NCI-H2107 treated with DMSO at 0.1 percent for 48 hours (cell line): Measurements from ENCODE around the gene SRC.
"Not testable (repeated sequence)": the region's sequence is repeated elsewhere in the genome, so short reads cannot be mapped to it uniquely, and the experiment has no call there.

Experiments used
- DNase-seq: peaks from one replicate; lab custom pipeline; 2025; ENCODE audit not compliant: unreplicated experiment; lab: John Stamatoyannopoulos, UW

Gene SRC

DNA sequence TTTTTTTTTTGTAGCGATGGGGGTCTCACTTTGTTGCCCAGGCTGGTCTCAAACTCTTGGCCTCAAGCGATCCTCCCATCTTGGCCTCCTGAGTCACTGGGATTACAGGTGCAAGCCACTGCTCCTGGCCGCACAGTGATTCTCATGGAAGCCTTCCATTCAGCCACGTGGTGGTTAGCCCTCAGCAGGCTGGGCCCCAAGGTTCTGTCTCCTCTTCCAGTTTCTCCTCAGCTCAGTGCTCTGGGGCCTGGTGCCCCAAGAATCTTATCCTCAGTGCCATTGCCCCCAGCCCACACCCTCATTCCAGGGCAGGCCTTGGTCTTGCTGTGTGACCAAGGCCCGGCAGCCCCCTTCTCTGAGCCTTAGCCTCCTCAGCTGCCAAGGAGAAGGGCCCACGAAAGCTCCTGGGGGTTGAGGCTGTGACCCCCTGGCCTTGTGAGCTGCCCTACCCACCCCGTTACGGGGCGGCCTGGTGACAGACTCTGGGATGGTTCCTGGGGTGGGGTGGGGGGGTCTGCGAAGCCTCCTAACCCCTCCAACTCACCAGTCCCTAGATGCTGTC, 16.4 kb downstream of the SRC start:
- no peak for DNase-seq

DNA sequence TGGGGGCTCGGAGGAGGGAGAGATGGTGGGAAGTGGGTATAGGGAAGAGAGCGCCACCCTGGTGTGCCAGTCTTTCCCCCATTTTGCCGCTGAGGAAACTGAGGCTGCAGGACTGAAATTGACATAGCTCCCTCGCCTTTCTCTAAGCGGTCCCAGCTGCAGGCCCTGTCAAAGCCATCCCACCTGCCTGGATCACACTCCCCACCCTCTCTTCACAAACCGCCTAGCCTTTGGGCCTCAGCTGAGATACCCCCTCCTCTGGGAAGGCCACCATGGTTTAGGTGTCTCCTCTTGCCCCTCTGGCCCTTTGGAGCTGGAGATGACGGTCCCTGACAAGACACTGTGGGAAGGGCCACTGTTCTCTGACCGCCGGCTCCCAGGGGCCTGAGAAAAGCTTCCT, 16.9 kb downstream of the SRC start:
- no peak for DNase-seq

DNA sequence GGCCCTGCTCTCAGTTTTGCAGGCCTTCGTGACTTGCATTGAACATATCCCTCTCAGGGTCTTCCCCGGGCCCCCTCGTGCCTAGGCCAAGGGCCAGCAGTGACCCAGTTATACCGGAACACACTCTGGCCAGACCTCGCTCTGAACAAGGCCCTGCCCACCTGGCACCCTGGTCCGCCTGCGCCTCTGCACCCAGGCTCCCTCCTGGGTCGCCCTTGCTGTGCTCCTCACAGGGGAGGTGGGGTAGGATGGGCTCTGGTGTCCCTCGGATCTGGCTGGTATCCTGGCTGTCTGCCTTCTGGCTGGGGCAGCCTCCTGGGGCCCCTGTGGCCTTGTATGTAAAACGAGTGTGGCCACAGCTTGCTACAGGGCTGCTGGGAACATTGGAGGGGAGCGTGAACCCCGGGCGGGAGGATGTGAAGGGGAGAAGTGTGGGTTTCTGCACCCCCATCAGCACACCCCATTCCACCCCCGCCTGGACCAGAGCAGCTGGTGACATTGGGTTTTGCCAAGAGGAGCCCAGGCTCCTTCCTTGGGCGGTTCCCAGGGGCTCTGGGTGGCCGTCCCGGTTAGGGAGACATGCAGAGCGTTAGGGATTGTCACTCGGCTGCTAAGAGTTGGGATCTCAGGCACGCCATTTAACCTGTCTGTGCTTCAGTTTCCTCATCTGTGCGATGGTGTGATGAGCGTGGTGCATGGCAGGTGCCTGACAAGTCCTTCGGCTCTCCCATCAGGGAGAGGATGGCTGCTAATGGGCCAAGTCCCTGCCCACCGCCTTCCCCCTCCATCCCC, 17.5 kb downstream of the SRC start:
- DNase-seq: no peak

DNA sequence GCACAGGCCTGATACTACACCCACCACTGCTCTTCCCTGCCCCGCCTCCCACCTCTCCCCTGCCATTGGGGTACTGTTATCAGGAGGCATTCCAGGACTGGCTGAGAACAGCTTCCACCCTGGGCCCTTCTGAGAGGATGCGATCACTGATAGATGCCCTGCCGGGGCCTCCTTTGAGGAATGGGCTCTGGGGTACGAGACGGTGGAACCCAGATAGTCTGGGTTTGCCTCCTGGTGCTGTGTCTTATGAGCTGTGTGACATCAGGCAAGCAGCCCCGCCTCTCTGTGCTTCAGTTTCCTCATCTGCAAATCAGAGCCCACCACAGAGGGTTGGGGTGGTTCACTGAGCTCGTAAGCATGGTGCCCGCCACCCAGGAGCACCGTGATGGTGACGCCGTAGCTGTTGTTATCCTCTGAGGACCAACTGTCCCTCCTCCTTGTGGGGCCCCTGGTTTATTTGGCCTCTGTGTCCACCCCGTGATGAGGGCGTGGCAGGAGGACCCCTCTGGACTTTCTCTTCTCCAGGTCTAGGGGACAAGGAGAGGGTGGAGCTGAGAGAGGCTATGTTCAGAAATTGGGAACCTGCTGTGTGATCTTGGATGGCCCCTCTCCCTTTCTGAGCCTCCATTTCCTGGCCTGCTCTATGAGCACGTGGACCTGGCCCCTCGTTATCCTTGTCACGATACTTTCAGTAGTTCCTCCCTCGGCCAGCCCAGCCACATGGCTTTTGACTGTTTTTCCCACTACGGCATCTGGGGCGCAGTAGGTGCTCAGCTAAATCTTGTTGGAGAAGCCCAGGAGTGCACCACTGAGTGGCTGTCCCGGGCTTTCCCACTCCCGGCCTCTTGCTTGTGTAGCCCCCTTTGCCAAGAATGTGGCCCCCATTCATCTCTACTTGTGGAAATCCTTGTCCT, 18.3 kb downstream of the SRC start:
- no peak for DNase-seq

DNA sequence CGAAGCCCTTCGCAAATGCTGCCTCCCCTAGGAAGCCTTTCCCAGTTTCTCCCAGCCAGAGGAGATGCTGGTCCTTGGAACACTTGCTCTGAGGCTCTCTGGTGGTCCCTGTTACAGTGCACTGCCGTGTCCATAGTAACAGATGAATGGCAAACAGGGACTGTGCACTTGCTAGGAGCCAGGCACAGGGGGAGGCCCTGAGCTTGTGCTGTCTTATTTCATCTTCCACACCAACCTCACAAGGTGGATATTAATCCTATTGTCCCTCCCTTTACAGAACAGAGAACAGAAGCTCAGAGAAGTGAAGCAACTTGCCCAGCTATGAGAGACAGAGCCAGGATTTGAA, 19.0 kb downstream of the SRC start:
- DNase-seq: no peak

DNA sequence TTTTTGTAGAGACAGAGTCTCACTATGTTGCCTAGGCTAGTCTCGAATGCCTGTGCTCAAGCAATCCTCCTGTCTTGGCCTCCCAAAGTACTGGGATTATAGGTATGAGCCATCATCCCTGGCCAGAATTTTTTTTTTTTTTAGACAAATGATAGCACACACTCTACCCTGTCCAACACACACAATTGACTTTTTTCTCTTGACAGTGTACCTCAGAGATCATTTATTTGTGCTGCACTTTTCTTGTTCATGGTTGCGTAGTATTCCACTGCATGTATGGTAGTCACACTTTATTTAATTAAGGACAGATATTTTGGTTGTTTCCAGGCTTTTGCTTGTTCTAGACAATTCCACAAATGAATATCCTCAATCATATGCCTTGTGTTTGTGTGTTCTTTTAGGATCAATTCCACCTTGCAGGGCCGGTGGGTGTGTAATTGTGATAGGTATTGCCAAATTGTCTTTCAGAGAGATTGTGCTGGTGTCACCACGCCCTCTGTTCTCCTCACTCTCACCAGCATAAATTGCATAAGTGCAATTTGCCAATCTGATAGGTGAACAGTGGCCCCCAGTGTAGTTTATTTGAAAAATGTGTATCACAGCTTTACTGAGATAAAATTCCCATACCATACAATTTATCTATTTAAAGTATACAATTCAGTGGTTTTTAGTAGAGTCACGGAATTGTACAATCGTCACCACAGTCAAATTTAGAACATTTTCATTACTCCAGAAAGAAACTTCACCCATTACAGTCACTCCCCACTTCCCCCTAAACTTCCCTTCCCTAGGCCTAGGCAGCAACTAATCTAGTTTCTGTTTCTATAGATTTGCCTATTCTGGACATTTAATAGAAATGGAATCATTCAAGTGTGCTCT, 20.1 kb downstream of the SRC start:
- DNase-seq: no peak

DNA sequence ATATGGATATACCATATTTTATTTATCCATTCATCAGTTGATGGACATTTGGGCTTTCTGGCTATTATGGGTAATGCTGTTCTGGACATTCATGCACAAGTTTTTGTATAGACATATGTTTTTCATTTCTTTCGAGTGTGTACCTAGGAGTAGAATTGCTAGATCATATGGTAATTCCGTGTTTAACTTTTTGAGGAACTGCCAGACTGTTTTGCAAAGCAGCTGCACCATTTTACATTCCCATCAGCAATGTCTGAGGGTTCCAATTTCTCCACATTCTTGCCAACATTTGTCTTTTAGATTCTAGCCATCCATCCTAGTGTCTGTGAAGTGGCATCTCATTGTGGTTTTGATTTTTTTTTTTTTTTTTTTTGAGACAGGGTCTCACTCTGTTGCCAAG, 20.8 kb downstream of the SRC start:
- no peak for DNase-seq

DNA sequence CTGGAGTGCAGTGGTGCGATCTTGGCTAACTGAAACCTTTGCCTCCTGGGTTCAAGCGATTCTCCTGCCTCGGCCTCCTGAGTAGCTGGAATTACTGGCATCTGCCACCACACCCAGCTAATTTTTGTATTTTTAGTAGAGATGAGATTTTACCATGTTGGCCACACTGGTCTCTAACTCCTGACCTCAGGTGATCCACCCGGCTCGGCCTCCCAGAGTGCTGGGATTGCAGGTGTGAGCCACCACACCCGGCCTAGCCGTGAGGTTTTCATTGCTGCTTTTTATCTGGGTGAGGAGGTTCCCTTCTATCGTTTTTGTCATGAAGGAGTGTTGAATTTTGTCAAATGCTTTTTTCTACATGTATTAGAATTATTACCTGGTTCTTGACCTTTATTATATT, 23.9 kb downstream of the SRC start:
- DNase-seq: no peak

DNA sequence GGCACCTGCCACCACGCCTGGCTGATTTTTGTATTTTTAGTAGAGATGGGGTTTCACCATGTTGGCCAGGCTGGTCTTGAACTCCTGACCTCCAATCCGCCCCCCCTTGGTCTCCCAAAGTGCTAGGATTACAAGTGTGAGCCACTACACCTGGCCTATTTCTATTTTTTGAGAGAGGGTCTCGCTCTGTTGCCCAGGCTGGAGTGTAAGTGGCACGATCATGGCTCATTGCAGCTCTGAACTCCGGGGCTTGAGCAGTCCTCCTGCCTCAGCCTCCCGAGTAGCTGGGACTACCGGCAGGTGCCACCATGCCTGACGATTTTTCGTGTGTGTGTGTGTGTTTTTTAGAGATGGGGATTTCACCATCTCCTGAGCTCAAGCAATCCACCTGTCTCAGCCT, 25.9 kb downstream of the SRC start:
- DNase-seq: not testable (repeated sequence)

DNA sequence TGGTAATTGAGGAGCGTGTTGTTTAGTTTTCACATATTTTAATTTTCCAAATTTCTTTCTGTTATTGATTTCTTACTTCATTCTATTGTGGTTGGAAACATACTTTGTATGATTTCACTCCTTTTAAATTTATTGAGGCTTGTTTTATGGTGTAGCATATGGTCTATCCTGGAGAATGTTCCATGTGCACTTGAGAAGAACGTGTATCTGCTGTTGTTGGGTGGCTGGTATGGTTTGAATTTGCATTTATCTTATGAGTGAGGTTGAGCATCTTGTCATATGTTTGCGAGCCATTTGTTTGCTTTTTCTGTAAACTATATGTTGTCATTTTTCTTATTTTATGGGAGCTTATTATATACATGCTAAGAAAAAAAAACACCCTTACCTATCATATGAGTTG, 26.5 kb downstream of the SRC start:
- no peak for DNase-seq

DNA sequence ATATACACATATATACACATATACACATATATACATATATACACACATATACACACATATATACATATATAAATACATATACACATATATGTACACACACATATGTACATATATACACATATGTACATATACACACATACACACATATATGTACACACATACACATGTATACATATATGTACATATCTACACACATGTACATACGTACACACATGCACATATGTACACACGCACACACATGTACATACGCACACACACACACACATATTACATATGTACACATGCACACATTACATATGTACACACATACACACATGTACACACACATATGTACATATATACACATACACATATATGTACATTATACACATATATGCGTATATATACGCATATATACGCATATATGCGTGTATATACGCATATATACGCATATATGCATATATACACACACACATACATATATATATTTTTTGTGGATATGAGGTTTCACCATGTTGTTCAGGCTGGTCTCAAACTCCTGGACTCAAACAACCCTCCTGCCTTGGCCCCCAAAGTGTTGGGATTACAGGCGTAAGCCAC, 27.2 kb downstream of the SRC start:
- no peak for DNase-seq

DNA sequence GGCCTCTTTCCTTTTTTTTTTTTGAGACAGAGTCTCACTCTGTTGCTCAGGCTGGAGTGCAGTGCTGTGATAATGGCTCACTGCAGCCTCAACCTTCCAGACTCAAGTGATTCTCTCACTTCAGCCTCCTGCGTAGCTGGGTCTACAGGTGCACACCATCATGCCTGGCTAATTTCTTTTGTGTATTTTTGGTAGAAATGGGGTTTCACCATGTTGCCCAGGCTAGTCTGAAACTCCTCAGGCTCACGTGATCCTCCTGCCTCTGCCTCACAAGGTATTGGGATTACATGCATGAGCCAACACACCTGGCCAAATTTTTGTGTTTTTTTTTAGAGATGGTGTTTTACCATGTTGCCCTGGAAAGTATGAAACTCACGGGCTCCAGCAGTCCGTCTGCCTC, 29.3 kb downstream of the SRC start:
- DNase-seq: no peak

DNA sequence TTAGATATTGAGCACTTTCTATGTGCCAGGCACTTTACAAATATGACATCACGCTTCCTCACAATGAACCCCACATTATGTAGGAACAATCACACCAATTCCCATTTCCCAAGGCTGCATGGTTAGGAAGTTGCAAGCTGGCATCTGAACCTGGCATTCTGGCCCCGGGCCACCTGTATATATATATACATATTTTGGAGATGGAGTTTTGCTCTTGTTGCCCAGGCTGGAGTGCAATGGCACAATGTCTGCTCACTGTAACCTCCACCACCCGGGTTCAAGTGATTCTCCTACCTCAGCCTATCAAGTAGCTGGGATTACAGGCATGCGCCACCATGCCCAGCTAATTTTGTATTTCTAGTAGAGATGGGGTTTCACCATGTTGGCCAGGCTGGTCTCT, 30.4 kb downstream of the SRC start:
- no peak for DNase-seq

DNA sequence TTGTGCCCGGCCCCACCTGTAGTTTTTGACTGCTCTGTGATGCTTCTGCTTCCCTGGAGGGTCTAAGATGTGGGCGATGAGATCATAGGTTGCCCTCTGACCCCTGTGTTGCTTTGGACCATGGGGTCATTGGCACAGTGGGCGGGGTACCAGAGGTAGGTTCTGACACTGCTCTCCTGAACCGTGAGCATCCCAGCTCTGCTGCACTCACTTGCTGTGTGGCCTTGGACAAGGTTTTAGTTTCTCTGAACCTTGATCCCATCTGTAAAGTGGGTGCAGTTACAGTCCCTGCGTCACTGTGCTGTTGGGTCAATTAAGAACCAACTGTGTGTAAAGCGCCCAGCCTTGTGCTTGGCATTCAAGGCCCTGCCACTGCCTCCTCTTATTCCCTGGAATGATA, 30.9 kb downstream of the SRC start:
- DNase-seq: no peak

DNA sequence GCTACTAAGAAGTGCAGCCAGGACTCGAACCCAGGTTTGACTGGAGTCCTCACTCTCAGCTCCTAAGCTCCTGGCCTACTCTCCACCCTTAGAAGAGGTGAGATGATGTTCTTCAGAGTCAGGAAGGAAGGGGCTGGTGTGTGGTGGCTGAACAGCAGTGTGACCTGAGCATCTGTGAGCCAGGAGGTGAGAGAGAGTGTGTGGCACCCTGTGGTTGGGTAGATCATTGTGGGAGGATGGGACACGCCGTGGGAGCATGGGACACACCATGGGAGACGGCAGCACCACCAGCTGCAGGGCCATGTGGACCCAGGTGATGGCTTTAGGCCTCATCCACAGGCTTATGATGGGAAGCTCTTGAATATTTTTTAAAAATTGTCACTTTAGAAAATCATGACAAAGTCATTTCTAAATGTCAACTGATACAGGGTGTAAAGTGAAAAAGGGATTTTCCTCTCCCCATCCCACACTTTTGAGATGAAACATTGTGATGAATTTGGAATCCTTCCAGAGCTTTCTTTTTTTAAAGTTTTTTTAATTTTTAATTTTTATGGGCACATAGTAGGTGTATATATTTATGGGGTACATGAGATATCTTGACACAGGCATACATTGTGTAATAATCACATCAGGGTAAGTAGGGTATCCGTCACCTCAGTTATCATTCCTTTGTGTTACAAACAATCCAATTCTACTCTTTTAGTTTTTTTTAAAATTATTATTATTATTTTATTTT, 31.6 kb downstream of the SRC start:
- no peak for DNase-seq

DNA sequence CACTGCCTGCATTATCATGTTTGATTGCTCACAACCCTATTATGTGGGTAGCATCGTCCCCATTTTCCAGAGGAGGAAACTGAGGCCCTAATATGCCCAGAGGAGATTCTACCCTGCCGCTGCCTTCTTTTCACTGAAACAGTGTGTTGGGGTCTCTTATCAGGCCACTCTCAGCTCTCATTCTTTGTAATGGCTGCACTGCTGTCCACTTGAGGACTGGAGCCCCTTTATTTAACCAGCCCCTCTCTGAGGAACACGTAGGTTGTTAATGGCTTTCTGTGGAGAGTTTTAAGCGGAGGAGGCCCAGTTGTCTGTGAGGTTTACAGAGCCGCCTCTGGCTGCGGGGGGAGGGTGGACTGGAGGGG, 32.5 kb downstream of the SRC start:
- DNase-seq: no peak

DNA sequence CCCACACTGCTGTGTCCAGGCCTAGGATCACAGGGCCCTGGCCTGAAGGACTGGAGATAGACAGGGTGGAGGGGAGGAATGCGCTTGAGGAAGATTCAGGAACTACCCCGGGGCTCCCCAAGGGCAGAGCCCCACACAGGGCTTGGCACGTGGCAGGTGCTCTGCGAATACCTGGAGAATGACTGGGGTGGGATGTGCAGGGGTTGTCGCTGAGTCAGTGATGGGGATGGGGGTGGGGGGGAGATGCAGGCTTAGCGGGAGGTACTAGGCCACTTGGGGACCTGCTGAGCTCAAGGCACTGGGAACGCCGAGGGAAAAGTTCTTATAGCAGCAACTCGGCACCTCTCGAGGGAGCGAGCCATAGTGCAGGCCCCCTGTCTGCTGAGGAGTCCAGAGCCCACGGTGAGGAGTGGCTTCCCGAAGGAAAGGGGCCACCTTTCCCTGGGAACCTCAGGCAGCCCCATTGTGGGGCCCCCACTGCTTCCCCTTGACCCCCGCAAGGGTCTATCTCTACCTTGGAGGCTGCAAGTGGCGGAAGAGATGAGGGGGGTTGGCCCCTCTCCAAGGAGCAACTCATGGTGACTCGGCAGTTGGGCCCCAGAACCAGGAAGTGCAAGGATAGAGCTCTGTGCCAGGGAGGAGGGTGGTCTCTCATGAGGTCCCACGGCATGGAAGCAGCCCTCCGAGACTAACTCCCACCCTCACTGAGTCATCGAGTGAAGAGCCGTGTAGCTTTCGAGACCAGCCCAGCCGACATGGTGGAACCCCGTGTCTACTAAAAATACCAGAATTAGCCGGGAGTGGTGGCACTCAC, 33.1 kb downstream of the SRC start:
- DNase-seq: no peak

DNA sequence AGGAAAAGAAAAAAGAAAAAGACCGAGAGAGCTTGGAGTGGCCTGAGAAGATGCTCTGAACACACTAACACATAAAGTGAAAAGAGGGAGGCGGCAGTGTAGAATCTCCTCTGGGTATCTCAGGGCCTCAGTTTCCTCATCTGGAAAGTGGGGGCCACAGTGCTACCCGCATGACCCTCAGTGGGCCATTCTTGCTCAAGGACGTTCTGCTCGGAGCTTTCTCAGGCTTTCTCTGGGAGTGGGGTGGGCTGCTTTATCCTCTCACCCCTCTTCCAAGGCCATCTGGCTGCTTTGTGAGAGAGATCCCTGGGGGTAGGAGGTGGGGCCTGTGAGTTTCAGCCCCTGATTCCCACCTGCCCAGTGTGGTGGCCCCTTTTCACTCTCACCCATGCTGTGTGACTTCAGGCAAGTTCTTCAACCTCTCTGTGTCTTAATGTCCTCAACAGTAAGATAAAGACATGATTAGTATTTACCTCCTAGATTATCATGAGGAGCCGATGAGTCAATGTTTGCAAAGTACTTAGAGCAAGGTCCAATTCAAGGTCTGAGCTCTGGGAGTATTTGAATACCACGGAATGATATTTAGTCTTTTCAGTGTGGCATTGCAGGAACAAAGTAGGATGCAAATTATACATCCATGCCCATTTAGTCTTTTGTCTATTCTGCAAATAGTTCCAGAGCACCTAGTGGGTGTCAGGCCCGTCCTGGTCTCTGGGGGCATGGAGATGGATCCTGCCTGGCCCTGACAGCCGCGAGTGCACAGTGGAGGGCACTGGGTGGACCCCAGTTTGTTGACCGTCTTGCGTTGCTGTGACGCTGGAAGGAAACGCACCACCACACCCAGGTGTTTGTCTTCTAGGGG, 34.3 kb downstream of the SRC start:
- DNase-seq: no peak
